Peyer's patch (tissue), 4 donors: ENCODE measurements around the gene MRNIP. TPM values are rescaled to one million over a fixed set of nuclear protein-coding genes. Genes with fewer than 3 reads are reported as not detected.

Experiments used
- DNase-seq, 3 donors: peaks; one replicate each; pipeline ENCODE4 v3.0.0-alpha.2; 2017 to 2019
- H3K27ac ChIP-seq, 4 donors: fragments of 200-600 bp; sonication (generic); one replicate each; pipeline ENCODE4 v1.5.1; 2016 to 2019
- H3K27me3 ChIP-seq, 2 donors: fragments of 200-600 bp; sonication (generic); one replicate each; pipeline ENCODE4 v1.5.1; 2019
- H3K36me3 ChIP-seq, 3 donors: fragments of 200-600 bp; sonication (generic); one replicate each; pipeline ENCODE4 v1.5.1; 2016 to 2019
- H3K4me1 ChIP-seq, 4 donors: fragments of 200-600 bp; sonication (generic); one replicate each; pipeline ENCODE4 v1.5.1; 2016 to 2019
- H3K4me3 ChIP-seq, 4 donors: fragments of 200-600 bp; sonication (generic); 1 replicate in 3 of 4; 2 replicates in 1 of 4; pipeline ENCODE4 v1.5.1; 2016 to 2019; ENCODE audit warnings: mild to moderate bottlenecking in 1 of 4
- H3K9me3 ChIP-seq, 4 donors: fragments of 200-600 bp; sonication (generic); one replicate each; pipeline ENCODE4 v1.5.1; 2016 to 2019; ENCODE audit warnings: mild to moderate bottlenecking in 1 of 4
- CTCF ChIP-seq, 6 experiments: fragments of 450-650 bp in 4 of 6; fragments of 200-600 bp in 2 of 6; sonication (generic) in 1 of 6; IDR thresholded peaks; one replicate each; pipeline ENCODE4 v1.5.1; 2017 to 2019; ENCODE audit warnings: antibody characterized with exemption in 6 of 6, mild to moderate bottlenecking in 3 of 6, moderate library complexity in 1 of 6
- POLR2A ChIP-seq, 2 donors: fragments of 450-650 bp; IDR thresholded peaks; one replicate each; pipeline ENCODE4 v1.5.1; 2017; ENCODE audit warnings: antibody characterized with exemption in 2 of 2, mild to moderate bottlenecking in 2 of 2, moderate library complexity in 2 of 2
- total RNA-seq, 4 donors: library from RNA; depleted of rRNA; stranded (reverse); fragments of >200 nt; gene quantifications; one replicate each; pipeline ENCODE4 v1.1.0, GENCODE V29; 2016

The MRNIP gene
- total RNA-seq, 4 donors from 2014 or later: 21.5 to 120 (median 68.3) TPM

GRCh38 chr5:179834120-179834519 lies 24.5 kb downstream of the MRNIP start:
- H3K4me3 ChIP-seq: no peak overlapping the region
- peaks cover 0 to 88% (median 5%) of the 10 kb centered on the region in 3 donors for H3K36me3 ChIP-seq
- H3K9me3 ChIP-seq: no peaks in the 10 kb centered on the region
- H3K27ac ChIP-seq: peak overlapping the region in 1 of 4 donors; percentile 13
- TF ChIP-seq CTCF (IDR thresholded peaks at IDR 0.05) (no peak), POLR2A (IDR thresholded peaks at IDR 0.05) (no peak)
- H3K27me3 ChIP-seq: no peaks in the 10 kb centered on the region
- peak in 1 of 3 donors; percentile 6 for DNase-seq
- peaks cover 0 to 11% (median 1%) of the 10 kb centered on the region in 4 donors for H3K4me1 ChIP-seq

- Histone ChIP-seq H3K27me3 (no peaks in the 10 kb centered on the region), H3K9me3 (no peaks in the 10 kb centered on the region), H3K4me3 (no peak overlapping the region), H3K36me3 (peaks cover 0 to 91% (median 5%) of the 10 kb centered on the region in 3 donors), H3K4me1 (peaks cover 0 to 11% (median 1%) of the 10 kb centered on the region in 4 donors), H3K27ac (peak overlapping the region in 1 of 4 donors; percentile 13)
- no peak for TF ChIP-seq POLR2A (IDR thresholded peaks at IDR 0.05)
- no peak for TF ChIP-seq CTCF (IDR thresholded peaks at IDR 0.05)
- peak in 1 of 3 donors; percentile 9 for DNase-seq
These were observed 24.9 kb downstream of the MRNIP start for GRCh38 chr5:179833709-179834070.

- DNase-seq: peak in 1 of 3 donors; percentile 45
- peaks cover 0 to 11% (median 1%) of the 10 kb centered on the region in 4 donors for H3K4me1 ChIP-seq
- H3K36me3 ChIP-seq: peaks cover 0 to 91% (median 5%) of the 10 kb centered on the region in 3 donors
- no peak overlapping the region for H3K4me3 ChIP-seq
- H3K27me3 ChIP-seq: no peaks in the 10 kb centered on the region
- TF ChIP-seq CTCF (IDR thresholded peaks at IDR 0.05): no peak
- TF ChIP-seq POLR2A (IDR thresholded peaks at IDR 0.05): no peak
- H3K27ac ChIP-seq: peak overlapping the region in 1 of 4 donors; percentile 13
- H3K9me3 ChIP-seq: no peaks in the 10 kb centered on the region
These were observed 25.4 kb downstream of the MRNIP start for GRCh38 chr5:179833056-179833708.

GRCh38 chr5:179832039-179832745 lies 26.4 kb downstream of the MRNIP start:
- TF ChIP-seq CTCF (IDR thresholded peaks at IDR 0.05): no peak
- TF ChIP-seq POLR2A (IDR thresholded peaks at IDR 0.05): no peak
- H3K4me3 ChIP-seq: no peak overlapping the region
- no peak overlapping the region for H3K27ac ChIP-seq
- H3K36me3 ChIP-seq: peaks cover 0 to 91% (median 5%) of the 10 kb centered on the region in 3 donors
- H3K27me3 ChIP-seq: no peaks in the 10 kb centered on the region
- no peaks in the 10 kb centered on the region for H3K9me3 ChIP-seq
- peak in 1 of 3 donors; percentile 38 for DNase-seq
- peaks cover 0 to 20% (median 0%) of the 10 kb centered on the region in 4 donors for H3K4me1 ChIP-seq

- Histone ChIP-seq H3K4me3 (no peak overlapping the region), H3K9me3 (no peaks in the 10 kb centered on the region), H3K27me3 (no peaks in the 10 kb centered on the region), H3K27ac (no peak overlapping the region), H3K36me3 (peaks cover 0 to 91% (median 5%) of the 10 kb centered on the region in 3 donors), H3K4me1 (peaks cover 0 to 22% (median 0%) of the 10 kb centered on the region in 4 donors)
- DNase-seq: peak in 1 of 3 donors; percentile 10
- TF ChIP-seq CTCF (IDR thresholded peaks at IDR 0.05): no peak
- no peak for TF ChIP-seq POLR2A (IDR thresholded peaks at IDR 0.05)
These were observed 27.7 kb downstream of the MRNIP start for GRCh38 chr5:179830818-179831468.
